ENCODE data around the gene LCORL. TPM values are rescaled to one million over a fixed set of nuclear protein-coding genes. Genes with fewer than 3 reads are reported as not detected.

LCORL gene
- total RNA-seq, 6 experiments from 2014 or later, result 4.3 to 8.7 (median 6.2) TPM

- no peaks in the 10 kb centered on the region for H3K36me3 ChIP-seq
- ATAC-seq (no peak), DNase-seq (no peak)
- H3K4me3 ChIP-seq, result no peak overlapping the region
- no peak overlapping the region for H3K27ac ChIP-seq
- no peaks in the 10 kb centered on the region for H3K27me3 ChIP-seq
- intact Hi-C loops (cut with DNase I), result no loop called here
- TF ChIP-seq POLR2A (IDR thresholded peaks at IDR 0.05) (no peak), CTCF (IDR thresholded peaks at IDR 0.05) (no peak)
- no peaks in the 10 kb centered on the region for H3K4me1 ChIP-seq
- no peaks in the 10 kb centered on the region for H3K9me3 ChIP-seq
These were observed 79.8 kb downstream of the LCORL start for GRCh38 chr4:17941731-17942130.

- no peak for ATAC-seq
- no peaks in the 10 kb centered on the region for H3K27me3 ChIP-seq
- TF ChIP-seq CTCF (IDR thresholded peaks at IDR 0.05) (no peak), POLR2A (IDR thresholded peaks at IDR 0.05) (no peak)
- DNase-seq, result no peak
- H3K27ac ChIP-seq, result no peak overlapping the region
- intact Hi-C loops (cut with DNase I), result no loop called here
- WGBS (ENCODE audit: insufficient coverage, low coverage, low lambda C conversion rate, missing lambda C conversion rate), result 78% methylated on average over 2 of the region's 2 CpGs
- no peak overlapping the region for H3K4me3 ChIP-seq
- H3K4me1 ChIP-seq, result no peaks in the 10 kb centered on the region
- no peaks in the 10 kb centered on the region for H3K36me3 ChIP-seq
- H3K9me3 ChIP-seq, result no peaks in the 10 kb centered on the region
These were observed 82.5 kb downstream of the LCORL start for GRCh38 chr4:17939054-17939453.

- H3K9me3 ChIP-seq, result peaks cover 0 to 5% (median 0%) of the 10 kb centered on the region in 4 donors
- peak in 2 of 4 donors; percentile 18 to 30 for TF ChIP-seq CTCF (IDR thresholded peaks at IDR 0.05)
- no peak for TF ChIP-seq POLR2A (IDR thresholded peaks at IDR 0.05)
- H3K27me3 ChIP-seq, result no peaks in the 10 kb centered on the region
- no peak overlapping the region for H3K4me3 ChIP-seq
- intact Hi-C loops (cut with DNase I), result no loop called here
- no peak for ATAC-seq
- DNase-seq, result no peak
- H3K27ac ChIP-seq, result no peak overlapping the region
- H3K36me3 ChIP-seq, result no peaks in the 10 kb centered on the region
- no peaks in the 10 kb centered on the region for H3K4me1 ChIP-seq
These were observed 87.3 kb downstream of the LCORL start for GRCh38 chr4:17934286-17934685.

DNA sequence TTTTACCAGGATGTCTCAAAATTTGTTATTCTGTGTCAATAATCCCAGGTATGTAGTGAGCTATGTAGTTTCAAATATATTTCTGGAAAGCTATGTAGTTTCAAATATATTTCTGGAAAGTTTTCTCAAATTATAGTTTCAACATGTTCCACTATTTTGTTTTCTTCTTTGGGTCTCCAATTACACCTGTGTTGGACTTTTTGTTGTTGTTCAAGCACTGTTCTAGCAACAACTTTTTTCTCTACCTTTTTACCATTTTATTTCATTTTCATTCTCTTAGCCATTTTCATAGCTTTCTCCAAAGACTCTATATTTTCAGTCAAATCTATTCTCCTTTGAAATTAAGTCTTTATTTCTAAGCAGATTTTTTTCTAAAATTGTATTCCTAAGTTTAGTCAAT, 88.4 kb downstream of the LCORL start:
- no peak overlapping the region for H3K27ac ChIP-seq
- H3K4me1 ChIP-seq, result no peaks in the 10 kb centered on the region
- no peak for ATAC-seq
- peaks cover 0 to 5% (median 0%) of the 10 kb centered on the region in 4 donors for H3K9me3 ChIP-seq
- DNase-seq, result no peak
- H3K27me3 ChIP-seq, result no peaks in the 10 kb centered on the region
- H3K4me3 ChIP-seq, result no peak overlapping the region
- H3K36me3 ChIP-seq, result no peaks in the 10 kb centered on the region
- intact Hi-C loops (cut with DNase I), result no loop called here
- no peak for TF ChIP-seq POLR2A (IDR thresholded peaks at IDR 0.05)
- TF ChIP-seq CTCF (IDR thresholded peaks at IDR 0.05), result no peak

DNA sequence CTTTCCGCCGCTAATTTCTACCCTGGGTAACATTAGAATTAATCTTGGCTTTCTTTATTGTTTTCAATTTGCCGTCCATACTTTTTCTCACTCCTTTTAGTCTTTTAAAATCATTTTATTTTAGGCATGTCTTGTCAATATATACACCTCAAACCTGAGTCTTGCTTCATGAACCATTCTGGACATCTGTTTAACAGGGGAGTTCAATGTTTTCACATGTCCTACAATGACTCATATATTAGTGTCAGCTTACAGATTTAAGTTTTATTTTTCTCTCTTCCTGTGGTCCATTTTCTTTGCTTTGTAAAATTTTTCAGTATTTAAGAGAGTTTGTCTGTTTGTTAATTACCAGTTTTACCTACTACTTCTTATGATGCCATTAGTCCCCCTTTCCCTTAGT, 89.5 kb downstream of the LCORL start:
- no peak for ATAC-seq
- Histone ChIP-seq H3K4me1 (no peaks in the 10 kb centered on the region), H3K27me3 (no peaks in the 10 kb centered on the region), H3K27ac (no peak overlapping the region), H3K4me3 (no peak overlapping the region), H3K9me3 (peaks cover 0 to 5% (median 0%) of the 10 kb centered on the region in 4 donors), H3K36me3 (no peaks in the 10 kb centered on the region)
- TF ChIP-seq POLR2A (IDR thresholded peaks at IDR 0.05), result no peak
- TF ChIP-seq CTCF (IDR thresholded peaks at IDR 0.05), result no peak
- 95% methylated on average over 2 of the region's 3 CpGs for WGBS (ENCODE audit: insufficient coverage, low coverage, low lambda C conversion rate, missing lambda C conversion rate)
- no peak for DNase-seq
- intact Hi-C loops (cut with DNase I), result no loop called here
